HG03442 (cell line): ENCODE results near the gene MAP3K8.

ENCODE experiments used
- ATAC-seq: cut with Tn5 transposase; IDR thresholded peaks from one replicate; pipeline ENCODE4 v1.9.1; 2021; ENCODE audit warnings: mild to moderate bottlenecking, moderate library complexity; ENCODE audit not compliant: unreplicated experiment

Gene MAP3K8

GRCh38 chr10:30488316-30488715 is 54.3 kb downstream of the MAP3K8 start:
- no peak for ATAC-seq

GRCh38 chr10:30489346-30489745 is 55.4 kb downstream of the MAP3K8 start:
- no peak for ATAC-seq

GRCh38 chr10:30490289-30491000 is 56.5 kb downstream of the MAP3K8 start:
- ATAC-seq, result no peak

GRCh38 chr10:30491204-30491915 is 57.4 kb downstream of the MAP3K8 start:
- ATAC-seq, result no peak

GRCh38 chr10:30491916-30492515 is 58.0 kb downstream of the MAP3K8 start:
- ATAC-seq, result no peak

- ATAC-seq, result peak; percentile 37
Observed at GRCh38 chr10:30493609-30494530, 59.9 kb downstream of the MAP3K8 start.

GRCh38 chr10:30494558-30494957 is 60.6 kb downstream of the MAP3K8 start:
- no peak for ATAC-seq

GRCh38 chr10:30495687-30496086 is 61.7 kb downstream of the MAP3K8 start:
- no peak for ATAC-seq

GRCh38 chr10:30499816-30500215 is 65.8 kb downstream of the MAP3K8 start:
- no peak for ATAC-seq

GRCh38 chr10:30500534-30500933 is 66.5 kb downstream of the MAP3K8 start:
- no peak for ATAC-seq

- ATAC-seq, result no peak
Observed at GRCh38 chr10:30500963-30501504, 67.0 kb downstream of the MAP3K8 start.

GRCh38 chr10:30502266-30503060 is 68.5 kb downstream of the MAP3K8 start:
- peak; percentile 71 for ATAC-seq

- ATAC-seq, result no peak
Observed at GRCh38 chr10:30503700-30504266, 69.8 kb downstream of the MAP3K8 start.

GRCh38 chr10:30505543-30506298 is 71.7 kb downstream of the MAP3K8 start:
- no peak for ATAC-seq

- ATAC-seq, result no peak
Observed at GRCh38 chr10:30509508-30509907, 75.5 kb downstream of the MAP3K8 start.

- ATAC-seq, result peak; percentile 96
Observed at GRCh38 chr10:30510184-30510931, 76.4 kb downstream of the MAP3K8 start.

GRCh38 chr10:30510932-30511700 is 77.1 kb downstream of the MAP3K8 start:
- peak; percentile 31 for ATAC-seq
